Measurements from ENCODE around the gene DSCAML1.

Gene DSCAML1

GRCh38 chr11:117734601-117735024, 62.4 kb downstream of the DSCAML1 start:
- Histone ChIP-seq H3K4me3 (ENCODE audit: low read depth, low read length) (no peak overlapping the region), H3K4me1 (ENCODE audit: control insufficient read depth, insufficient read depth, low read length) (peaks cover 18% of the 10 kb centered on the region), H3K36me3 (ENCODE audit: control insufficient read depth, insufficient read depth, low read length) (no peaks in the 10 kb centered on the region), H3K9me3 (ENCODE audit: control insufficient read depth, insufficient read depth, low read length) (no peaks in the 10 kb centered on the region), H3K27ac (ENCODE audit: low read depth, low read length) (no peak overlapping the region), H3K9ac (ENCODE audit: low read depth, low read length) (no peak overlapping the region), H3K27me3 (ENCODE audit: control insufficient read depth, insufficient read depth, low read length) (no peaks in the 10 kb centered on the region)

GRCh38 chr11:117733316-117733715, 63.7 kb downstream of the DSCAML1 start:
- Histone ChIP-seq H3K27ac (ENCODE audit: low read depth, low read length) (no peak overlapping the region), H3K9me3 (ENCODE audit: control insufficient read depth, insufficient read depth, low read length) (no peaks in the 10 kb centered on the region), H3K36me3 (ENCODE audit: control insufficient read depth, insufficient read depth, low read length) (no peaks in the 10 kb centered on the region), H3K9ac (ENCODE audit: low read depth, low read length) (no peak overlapping the region), H3K4me1 (ENCODE audit: control insufficient read depth, insufficient read depth, low read length) (peaks cover 18% of the 10 kb centered on the region), H3K4me3 (ENCODE audit: low read depth, low read length) (no peak overlapping the region), H3K27me3 (ENCODE audit: control insufficient read depth, insufficient read depth, low read length) (no peaks in the 10 kb centered on the region)

DNA sequence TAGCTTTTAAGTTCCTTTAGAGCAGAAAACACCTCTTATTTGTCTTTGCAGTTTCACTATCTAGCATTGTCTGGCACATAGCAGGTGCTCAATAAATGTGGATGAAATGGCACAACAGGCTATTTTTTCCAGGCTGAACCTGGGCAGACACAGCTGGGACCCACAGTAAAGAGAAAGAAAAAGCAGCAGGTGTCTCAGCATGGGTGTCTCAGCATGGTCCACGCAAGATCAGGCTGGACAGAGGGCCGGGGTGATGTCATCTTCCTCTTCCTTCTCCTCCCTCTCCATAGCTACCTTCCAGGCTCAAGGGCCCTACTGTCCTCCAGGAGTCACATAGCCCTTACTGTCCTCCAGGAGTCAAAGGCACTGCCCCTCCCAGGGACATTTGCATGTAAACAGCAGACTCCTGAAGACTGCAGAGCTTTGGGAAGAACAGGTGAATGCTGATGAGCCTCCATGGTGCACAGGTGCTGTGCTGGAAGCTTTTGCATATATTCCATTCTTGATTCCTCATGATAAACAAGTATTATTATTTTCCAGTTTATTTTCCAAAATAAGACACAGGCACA, 65.2 kb downstream of the DSCAML1 start:
- H3K9ac ChIP-seq (ENCODE audit: low read depth, low read length) = no peak overlapping the region
- H3K27me3 ChIP-seq (ENCODE audit: control insufficient read depth, insufficient read depth, low read length) = no peaks in the 10 kb centered on the region
- H3K9me3 ChIP-seq (ENCODE audit: control insufficient read depth, insufficient read depth, low read length) = no peaks in the 10 kb centered on the region
- H3K36me3 ChIP-seq (ENCODE audit: control insufficient read depth, insufficient read depth, low read length) = no peaks in the 10 kb centered on the region
- H3K4me3 ChIP-seq (ENCODE audit: low read depth, low read length) = no peak overlapping the region
- H3K4me1 ChIP-seq (ENCODE audit: control insufficient read depth, insufficient read depth, low read length) = peaks cover 18% of the 10 kb centered on the region
- no peak overlapping the region for H3K27ac ChIP-seq (ENCODE audit: low read depth, low read length)

GRCh38 chr11:117730208-117730800, 66.7 kb downstream of the DSCAML1 start:
- Histone ChIP-seq H3K4me1 (ENCODE audit: control insufficient read depth, insufficient read depth, low read length) (peaks cover 18% of the 10 kb centered on the region), H3K4me3 (ENCODE audit: low read depth, low read length) (no peak overlapping the region), H3K27me3 (ENCODE audit: control insufficient read depth, insufficient read depth, low read length) (no peaks in the 10 kb centered on the region), H3K9me3 (ENCODE audit: control insufficient read depth, insufficient read depth, low read length) (no peaks in the 10 kb centered on the region), H3K9ac (ENCODE audit: low read depth, low read length) (no peak overlapping the region), H3K36me3 (ENCODE audit: control insufficient read depth, insufficient read depth, low read length) (no peaks in the 10 kb centered on the region), H3K27ac (ENCODE audit: low read depth, low read length) (no peak overlapping the region)

GRCh38 chr11:117725048-117725734, 71.8 kb downstream of the DSCAML1 start:
- H3K9me3 ChIP-seq (ENCODE audit: control insufficient read depth, insufficient read depth, low read length) = no peaks in the 10 kb centered on the region
- H3K27me3 ChIP-seq (ENCODE audit: control insufficient read depth, insufficient read depth, low read length) = peaks cover 20% of the 10 kb centered on the region
- peaks cover 30% of the 10 kb centered on the region for H3K4me1 ChIP-seq (ENCODE audit: control insufficient read depth, insufficient read depth, low read length)
- H3K27ac ChIP-seq (ENCODE audit: low read depth, low read length) = no peak overlapping the region
- no peaks in the 10 kb centered on the region for H3K36me3 ChIP-seq (ENCODE audit: control insufficient read depth, insufficient read depth, low read length)
- H3K9ac ChIP-seq (ENCODE audit: low read depth, low read length) = no peak overlapping the region
- no peak overlapping the region for H3K4me3 ChIP-seq (ENCODE audit: low read depth, low read length)

DNA sequence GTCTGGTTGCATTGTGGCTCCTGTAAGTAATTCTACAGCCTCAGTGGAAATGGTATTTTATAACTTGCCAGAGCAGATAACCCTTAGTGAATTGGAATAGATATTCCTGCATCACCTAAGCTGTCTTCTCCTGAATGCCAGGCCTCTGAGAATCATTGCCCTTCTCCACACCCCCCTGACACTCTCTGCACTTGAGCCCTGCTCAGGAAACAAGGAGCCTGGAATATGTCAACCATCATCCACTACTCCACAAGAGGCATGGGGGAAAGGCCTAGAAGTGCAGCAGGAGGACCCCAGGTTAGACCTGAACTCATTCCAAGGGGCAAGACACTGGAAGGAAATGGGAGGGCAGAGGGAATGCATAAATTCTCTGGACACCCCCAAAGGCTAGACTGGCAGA, 72.4 kb downstream of the DSCAML1 start:
- H3K27ac ChIP-seq (ENCODE audit: low read depth, low read length) = no peak overlapping the region
- H3K36me3 ChIP-seq (ENCODE audit: control insufficient read depth, insufficient read depth, low read length) = no peaks in the 10 kb centered on the region
- H3K9me3 ChIP-seq (ENCODE audit: control insufficient read depth, insufficient read depth, low read length) = no peaks in the 10 kb centered on the region
- H3K9ac ChIP-seq (ENCODE audit: low read depth, low read length) = no peak overlapping the region
- H3K4me3 ChIP-seq (ENCODE audit: low read depth, low read length) = no peak overlapping the region
- peaks cover 21% of the 10 kb centered on the region for H3K27me3 ChIP-seq (ENCODE audit: control insufficient read depth, insufficient read depth, low read length)
- peaks cover 35% of the 10 kb centered on the region for H3K4me1 ChIP-seq (ENCODE audit: control insufficient read depth, insufficient read depth, low read length)

DNA sequence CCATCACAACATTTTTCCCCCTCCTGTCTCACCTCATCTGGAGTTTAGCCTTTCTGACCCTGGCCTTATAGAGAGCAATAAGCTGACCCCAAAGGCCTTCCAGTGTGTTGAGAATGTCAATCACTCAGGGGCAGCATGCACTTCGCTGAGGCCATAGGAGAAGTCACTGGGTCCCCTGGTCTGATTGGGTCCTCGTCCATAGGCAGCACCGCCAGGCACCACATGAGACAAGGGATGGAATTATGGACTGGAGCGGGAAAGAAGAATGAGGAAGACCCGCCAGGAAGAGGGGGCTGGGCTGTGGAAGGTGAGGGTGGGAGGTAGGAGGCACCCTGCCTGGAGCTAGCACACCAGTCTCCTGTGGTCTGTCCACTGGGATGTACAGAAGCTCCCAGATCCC, 72.9 kb downstream of the DSCAML1 start:
- no peaks in the 10 kb centered on the region for H3K9me3 ChIP-seq (ENCODE audit: control insufficient read depth, insufficient read depth, low read length)
- H3K4me3 ChIP-seq (ENCODE audit: low read depth, low read length) = no peak overlapping the region
- H3K4me1 ChIP-seq (ENCODE audit: control insufficient read depth, insufficient read depth, low read length) = peaks cover 35% of the 10 kb centered on the region
- H3K36me3 ChIP-seq (ENCODE audit: control insufficient read depth, insufficient read depth, low read length) = no peaks in the 10 kb centered on the region
- no peak overlapping the region for H3K9ac ChIP-seq (ENCODE audit: low read depth, low read length)
- H3K27ac ChIP-seq (ENCODE audit: low read depth, low read length) = no peak overlapping the region
- H3K27me3 ChIP-seq (ENCODE audit: control insufficient read depth, insufficient read depth, low read length) = peaks cover 22% of the 10 kb centered on the region

DNA sequence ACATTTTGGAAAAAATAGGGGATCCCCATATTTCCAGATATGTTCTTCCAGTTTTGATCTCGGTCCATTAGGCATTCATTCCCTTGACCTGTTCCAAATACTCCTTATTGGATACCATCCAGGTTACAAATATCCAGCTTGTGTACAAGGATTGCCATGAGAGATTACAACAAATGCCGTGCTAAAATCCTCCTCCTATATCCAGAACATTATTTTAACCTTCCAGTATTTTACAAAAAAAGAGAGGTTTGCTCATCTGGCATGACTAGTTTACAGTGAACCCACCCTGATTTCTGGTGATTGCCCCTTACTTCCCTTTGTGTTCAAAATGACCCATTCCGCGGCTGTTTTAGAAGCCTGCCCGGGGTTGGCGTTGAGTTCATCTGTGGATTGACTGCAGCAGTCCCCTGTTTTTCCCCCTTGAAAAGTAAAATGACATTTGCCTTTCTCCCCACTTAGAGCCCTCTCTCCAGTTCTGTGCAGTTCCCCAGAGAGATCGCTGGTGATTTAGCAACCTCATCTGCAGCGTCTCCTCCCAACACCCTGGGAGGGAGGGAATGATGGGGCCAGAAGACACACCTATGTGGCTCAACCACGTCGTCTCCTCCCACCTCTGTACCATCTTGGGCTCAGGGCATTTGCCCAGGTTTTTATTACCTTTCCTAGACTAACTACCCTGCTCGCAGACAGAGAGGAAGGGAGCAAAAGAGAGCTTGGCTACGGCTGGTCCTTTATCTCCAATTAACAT, 73.6 kb downstream of the DSCAML1 start:
- no peak overlapping the region for H3K27ac ChIP-seq (ENCODE audit: low read depth, low read length)
- no peak overlapping the region for H3K4me3 ChIP-seq (ENCODE audit: low read depth, low read length)

DNA sequence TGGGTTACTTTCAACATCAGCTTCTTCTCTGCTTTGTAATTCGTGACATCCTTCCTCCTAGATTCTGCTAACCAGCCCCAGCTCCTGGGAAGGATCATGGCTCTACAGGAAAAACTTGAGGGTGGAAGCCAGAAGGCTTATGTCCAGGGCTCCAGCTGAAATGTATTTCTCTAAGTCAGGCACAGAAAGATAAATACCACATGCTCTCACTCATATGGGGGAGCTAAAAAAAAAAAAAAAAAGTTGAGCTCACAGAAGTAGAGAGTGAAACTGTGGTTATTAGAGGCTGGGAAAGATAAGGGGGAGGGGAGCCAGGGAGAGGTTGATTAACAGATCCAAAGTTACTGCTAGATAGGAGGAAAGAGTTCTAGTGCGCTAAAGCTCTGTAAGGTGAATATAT, 74.9 kb downstream of the DSCAML1 start:
- Histone ChIP-seq H3K4me1 (ENCODE audit: control insufficient read depth, insufficient read depth, low read length) (peaks cover 45% of the 10 kb centered on the region), H3K27ac (ENCODE audit: low read depth, low read length) (peak overlapping the region; percentile 14), H3K4me3 (ENCODE audit: low read depth, low read length) (no peak overlapping the region), H3K36me3 (ENCODE audit: control insufficient read depth, insufficient read depth, low read length) (no peaks in the 10 kb centered on the region), H3K9me3 (ENCODE audit: control insufficient read depth, insufficient read depth, low read length) (no peaks in the 10 kb centered on the region), H3K9ac (ENCODE audit: low read depth, low read length) (no peak overlapping the region), H3K27me3 (ENCODE audit: control insufficient read depth, insufficient read depth, low read length) (peaks cover 22% of the 10 kb centered on the region)

More for the DNA sequence above, 73.6 kb downstream of the DSCAML1 start:
- Histone ChIP-seq H3K9me3 (ENCODE audit: control insufficient read depth, insufficient read depth, low read length) (no peaks in the 10 kb centered on the region), H3K9ac (ENCODE audit: low read depth, low read length) (no peak overlapping the region), H3K36me3 (ENCODE audit: control insufficient read depth, insufficient read depth, low read length) (no peaks in the 10 kb centered on the region), H3K4me1 (ENCODE audit: control insufficient read depth, insufficient read depth, low read length) (peaks cover 35% of the 10 kb centered on the region), H3K27me3 (ENCODE audit: control insufficient read depth, insufficient read depth, low read length) (peaks cover 22% of the 10 kb centered on the region)

DNA sequence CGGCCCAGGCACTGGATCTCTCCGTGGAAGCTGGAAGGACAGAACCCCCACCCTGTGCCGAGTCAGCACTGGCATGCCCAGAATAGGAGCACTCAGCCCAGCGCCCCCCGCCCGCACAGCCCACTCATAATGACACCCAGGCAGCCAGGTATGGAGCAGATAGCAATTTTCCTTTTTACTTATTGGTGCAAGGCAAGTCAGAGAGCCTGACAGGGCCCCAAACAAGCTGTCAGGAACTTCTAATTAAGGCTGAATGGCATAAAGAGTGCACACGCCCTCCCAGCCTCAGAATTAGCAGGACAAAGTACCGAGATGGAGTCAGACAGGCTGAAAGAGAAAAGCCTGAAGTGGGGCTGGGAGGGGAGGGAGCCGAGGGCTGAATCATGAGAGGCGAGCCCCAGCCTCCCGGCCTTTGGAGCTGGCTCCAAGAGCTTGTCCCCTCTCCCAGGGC, 76.9 kb downstream of the DSCAML1 start:
- H3K9ac ChIP-seq (ENCODE audit: low read depth, low read length) = no peak overlapping the region
- peaks cover 22% of the 10 kb centered on the region for H3K27me3 ChIP-seq (ENCODE audit: control insufficient read depth, insufficient read depth, low read length)
- no peaks in the 10 kb centered on the region for H3K9me3 ChIP-seq (ENCODE audit: control insufficient read depth, insufficient read depth, low read length)
- H3K4me1 ChIP-seq (ENCODE audit: control insufficient read depth, insufficient read depth, low read length) = peaks cover 49% of the 10 kb centered on the region
- H3K27ac ChIP-seq (ENCODE audit: low read depth, low read length) = no peak overlapping the region
- no peaks in the 10 kb centered on the region for H3K36me3 ChIP-seq (ENCODE audit: control insufficient read depth, insufficient read depth, low read length)
- no peak overlapping the region for H3K4me3 ChIP-seq (ENCODE audit: low read depth, low read length)

DNA sequence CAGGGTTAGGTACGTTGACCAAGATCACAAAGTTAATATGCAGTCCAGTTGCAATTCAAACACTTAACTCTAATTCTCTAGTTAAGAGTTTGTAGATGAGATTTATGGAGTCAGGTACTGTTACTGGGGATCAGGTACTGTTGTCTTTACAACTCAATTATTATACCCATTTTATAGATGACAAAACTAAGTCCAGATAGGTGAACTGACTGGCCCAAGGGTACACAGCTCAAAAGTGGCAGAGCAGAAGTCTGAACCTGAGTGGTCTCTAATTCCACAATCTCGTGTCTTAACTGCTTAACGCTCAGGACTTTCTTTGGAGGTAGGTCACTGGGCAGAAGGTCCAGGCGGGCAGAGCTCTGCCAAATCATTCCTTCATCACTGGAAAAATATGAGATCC, 77.5 kb downstream of the DSCAML1 start:
- Histone ChIP-seq H3K9ac (ENCODE audit: low read depth, low read length) (no peak overlapping the region), H3K27ac (ENCODE audit: low read depth, low read length) (no peak overlapping the region), H3K4me3 (ENCODE audit: low read depth, low read length) (no peak overlapping the region), H3K27me3 (ENCODE audit: control insufficient read depth, insufficient read depth, low read length) (peaks cover 16% of the 10 kb centered on the region), H3K36me3 (ENCODE audit: control insufficient read depth, insufficient read depth, low read length) (no peaks in the 10 kb centered on the region), H3K9me3 (ENCODE audit: control insufficient read depth, insufficient read depth, low read length) (no peaks in the 10 kb centered on the region), H3K4me1 (ENCODE audit: control insufficient read depth, insufficient read depth, low read length) (peaks cover 47% of the 10 kb centered on the region)

All from HUES48 (cell line).